HG02571 (cell line): ENCODE results near the gene FOLR3.
"Not testable (repeated sequence)": the region's sequence is repeated elsewhere in the genome, so short reads cannot be mapped to it uniquely, and the experiment has no call there.

ENCODE experiments used
- ATAC-seq: cut with Tn5 transposase; IDR thresholded peaks from one replicate; pipeline ENCODE4 v1.9.1; 2021; ENCODE audit warnings: mild to moderate bottlenecking, moderate library complexity; ENCODE audit not compliant: unreplicated experiment

The FOLR3 gene

GRCh38 chr11:72123117-72123653 lies 12.3 kb upstream of the FOLR3 start:
- ATAC-seq, result no peak

DNA sequence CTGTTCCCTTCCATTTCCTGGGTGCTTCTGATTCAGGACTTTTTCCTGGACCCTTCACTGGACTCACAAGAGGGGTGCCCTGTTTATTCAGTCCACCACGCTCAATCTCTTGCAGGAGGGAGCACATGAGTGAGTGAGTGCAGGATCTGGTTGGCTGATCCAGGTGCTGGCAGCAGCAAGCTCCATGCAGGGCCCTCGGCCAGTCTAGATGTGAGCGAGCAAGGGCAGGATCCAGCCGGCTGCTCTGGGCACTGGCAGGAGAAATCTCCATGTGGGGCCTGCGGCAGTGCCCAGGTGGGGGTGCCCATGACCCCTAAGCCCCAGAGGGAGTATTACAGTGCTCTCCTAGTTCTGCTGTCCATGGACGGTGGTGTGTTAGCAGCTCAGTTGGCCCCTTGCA lies 11.5 kb upstream of the FOLR3 start:
- no peak for ATAC-seq

DNA sequence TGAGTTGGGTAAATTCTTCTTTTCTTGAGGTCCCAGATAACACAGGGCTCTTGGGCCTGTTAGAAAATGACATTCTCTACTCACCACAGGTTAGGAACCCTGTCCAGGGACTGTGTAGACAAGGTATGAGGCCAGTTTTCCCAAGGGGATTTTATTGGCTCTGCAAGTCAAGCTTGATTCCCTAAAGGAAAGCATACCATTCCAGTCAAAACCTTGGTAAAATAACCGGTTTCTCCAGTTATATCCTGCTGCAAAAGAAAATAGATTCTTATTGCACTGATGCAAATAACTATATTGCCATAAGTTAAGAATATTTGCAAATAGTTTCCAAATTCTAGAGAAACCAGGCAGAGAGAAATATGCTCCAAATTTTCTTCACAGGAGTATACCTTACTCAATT lies 9.6 kb upstream of the FOLR3 start:
- no peak for ATAC-seq

DNA sequence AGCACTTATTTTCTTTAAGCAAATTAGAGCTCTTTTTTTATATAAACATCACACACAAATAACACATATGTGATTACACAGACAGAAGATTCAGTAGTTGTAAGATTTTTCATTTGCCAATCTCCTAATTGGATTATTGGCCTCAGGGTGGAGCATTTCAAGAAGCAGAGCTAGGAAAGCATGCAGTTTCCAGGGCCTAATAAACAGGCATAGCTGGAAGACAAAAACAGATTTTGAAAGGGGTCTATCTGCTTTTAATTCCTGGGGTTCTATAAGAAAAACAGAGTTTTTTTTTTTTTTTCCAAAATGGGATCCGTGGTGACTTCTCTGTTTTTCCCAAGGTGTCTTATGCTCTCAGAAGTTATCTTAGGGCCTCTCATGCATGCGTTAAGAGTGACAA lies 7.6 kb upstream of the FOLR3 start:
- no peak for ATAC-seq

DNA sequence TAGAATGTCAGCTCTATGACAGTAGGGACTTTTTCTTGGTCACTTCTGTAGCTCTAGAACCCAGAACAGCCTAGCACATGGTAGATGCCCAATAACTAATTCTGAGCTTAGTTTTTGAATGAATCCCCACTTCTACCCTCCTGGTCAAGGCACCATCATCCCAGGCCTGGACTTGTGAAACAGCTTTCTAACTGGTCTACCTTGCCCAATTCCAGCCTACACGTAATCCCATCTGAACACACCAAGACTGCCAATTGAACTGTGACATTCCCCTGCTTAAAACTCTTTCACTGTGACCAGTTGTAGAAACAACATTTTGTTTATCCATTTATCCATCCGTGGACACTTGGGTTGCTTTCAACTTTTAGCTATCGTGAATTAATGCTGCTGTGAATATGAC lies 6.1 kb upstream of the FOLR3 start:
- no peak for ATAC-seq

DNA sequence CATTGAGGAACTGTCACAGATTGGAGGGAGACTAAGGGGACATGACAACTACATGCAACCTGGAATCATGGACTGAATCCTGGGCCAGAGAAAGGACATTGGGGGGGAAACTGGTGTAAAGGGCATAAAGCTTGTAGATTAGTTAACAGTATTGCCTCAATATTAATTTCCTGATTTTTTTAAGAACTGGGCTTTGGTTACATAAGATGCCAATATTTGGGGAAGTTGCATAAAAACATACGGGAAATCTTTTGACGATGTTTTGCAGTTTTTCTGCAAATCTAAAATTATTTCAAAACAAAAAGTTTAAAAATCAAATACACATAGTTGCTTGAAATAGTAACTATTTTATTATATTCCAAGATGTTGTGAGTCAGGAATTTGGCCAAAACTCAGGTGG lies 2.9 kb upstream of the FOLR3 start:
- no peak for ATAC-seq

DNA sequence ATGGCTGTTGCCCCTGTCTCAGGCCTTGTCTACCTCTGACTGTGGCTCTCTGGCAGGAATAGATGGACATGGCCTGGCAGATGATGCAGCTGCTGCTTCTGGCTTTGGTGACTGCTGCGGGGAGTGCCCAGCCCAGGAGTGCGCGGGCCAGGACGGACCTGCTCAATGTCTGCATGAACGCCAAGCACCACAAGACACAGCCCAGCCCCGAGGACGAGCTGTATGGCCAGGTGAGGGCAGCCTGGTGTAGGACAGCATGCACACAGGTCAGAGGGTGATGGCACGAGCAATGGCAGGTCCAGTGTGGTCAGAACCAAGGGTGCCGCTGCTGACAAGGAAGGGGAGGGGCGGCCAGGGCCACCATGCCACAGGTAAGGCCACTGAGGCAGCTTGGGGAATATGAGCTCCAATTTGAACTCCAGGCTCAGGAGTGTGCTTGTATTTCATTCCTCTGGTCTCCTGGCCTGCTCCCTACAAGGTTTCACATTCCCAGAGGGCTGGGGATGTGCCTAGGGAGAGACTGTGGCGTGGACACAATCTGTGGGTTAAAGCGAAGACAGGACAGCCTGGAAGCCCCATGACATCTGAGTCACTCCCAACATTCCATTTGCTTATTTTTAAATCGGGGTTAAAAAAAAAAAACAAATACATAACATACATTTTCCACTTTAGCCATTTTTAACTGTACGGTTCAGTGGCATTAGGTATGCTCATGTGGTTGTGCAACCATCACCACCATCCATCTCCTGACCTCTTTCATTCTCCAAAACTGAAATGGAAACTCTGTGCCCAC lies 562 bp downstream of the FOLR3 start:
- ATAC-seq, result no peak

GRCh38 chr11:72136684-72137262 lies 1.2 kb downstream of the FOLR3 start:
- no peak for ATAC-seq

GRCh38 chr11:72138821-72139390 lies 3.4 kb downstream of the FOLR3 start:
- no peak for ATAC-seq

GRCh38 chr11:72139500-72139899 lies 4.0 kb downstream of the FOLR3 start:
- ATAC-seq, result no peak

DNA sequence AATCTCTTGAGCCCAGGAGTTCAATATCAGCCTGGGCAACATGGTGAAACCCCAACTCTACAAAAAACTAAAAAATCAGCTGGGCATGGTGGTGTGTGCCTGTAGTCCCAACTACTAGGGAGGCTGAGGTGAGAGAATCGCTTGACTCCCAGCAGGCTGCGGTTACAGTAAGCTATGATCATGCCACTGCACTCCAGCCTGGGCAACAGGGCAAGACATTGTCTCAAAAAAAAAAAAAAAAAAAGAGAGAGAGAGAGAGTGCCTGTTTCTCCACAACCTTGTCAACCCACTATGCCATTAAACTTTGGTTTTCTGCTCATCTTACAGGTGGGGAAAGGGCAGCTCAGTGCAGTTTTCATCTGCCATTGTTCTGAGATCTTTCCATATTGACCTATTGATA lies 5.1 kb downstream of the FOLR3 start:
- ATAC-seq, result no peak

DNA sequence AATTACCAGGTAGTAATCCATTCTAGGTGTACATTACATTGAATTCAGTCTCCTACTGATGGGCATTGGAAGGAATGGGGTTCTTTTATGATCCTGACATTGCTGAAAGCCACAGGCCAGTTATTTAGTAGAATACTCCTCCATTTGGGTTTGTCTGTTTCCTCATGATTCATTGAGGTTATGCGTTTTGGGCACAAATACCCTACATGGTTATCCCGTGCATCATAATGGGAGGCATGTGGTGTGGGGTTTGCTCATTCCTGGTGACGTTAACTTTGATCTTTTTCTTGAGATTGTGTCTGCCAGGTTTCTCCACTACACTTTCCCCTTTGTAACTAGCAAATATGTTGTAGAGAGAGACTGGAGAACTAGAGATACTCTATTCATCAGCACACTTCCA lies 5.5 kb downstream of the FOLR3 start:
- ATAC-seq, result no peak

- ATAC-seq, result not testable (repeated sequence)
These were observed 6.6 kb downstream of the FOLR3 start for GRCh38 chr11:72142086-72142485.

GRCh38 chr11:72142543-72142942 lies 7.0 kb downstream of the FOLR3 start:
- ATAC-seq, result not testable (repeated sequence)

DNA sequence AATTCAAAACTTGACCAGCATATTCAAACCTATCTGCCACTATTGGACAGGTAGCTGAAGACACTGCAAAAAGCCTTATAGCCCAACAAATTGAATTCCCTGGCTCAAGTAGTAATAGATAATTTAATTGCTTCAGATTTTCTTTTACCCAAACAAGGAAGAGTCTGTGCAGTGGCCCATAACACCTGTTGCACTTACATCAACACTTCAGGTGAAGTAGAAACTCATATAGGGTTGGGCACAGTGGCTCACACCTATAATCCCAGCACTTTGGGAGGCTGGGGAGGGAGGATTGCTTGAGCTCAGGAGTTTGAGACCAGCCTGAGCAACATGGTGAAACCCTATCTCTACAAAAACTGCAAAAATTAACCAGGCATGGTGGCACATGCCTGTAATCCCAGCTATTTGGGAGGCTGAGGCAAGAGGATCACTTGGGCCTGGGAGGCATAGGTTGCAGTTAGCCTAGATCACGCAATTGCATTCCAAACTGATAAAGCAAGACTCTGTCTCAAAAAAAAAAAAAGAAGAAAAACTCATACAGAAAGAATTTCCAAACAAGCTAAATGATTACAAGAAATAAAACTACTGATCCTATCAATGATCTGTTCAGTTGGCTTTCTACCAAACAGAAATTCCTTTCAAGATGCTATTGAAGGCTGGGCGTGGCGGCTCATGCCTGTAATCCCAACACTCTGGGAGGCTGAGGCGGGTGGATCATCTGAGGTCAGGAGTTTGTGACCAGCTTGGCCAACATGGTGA lies 9.5 kb downstream of the FOLR3 start:
- no peak for ATAC-seq

DNA sequence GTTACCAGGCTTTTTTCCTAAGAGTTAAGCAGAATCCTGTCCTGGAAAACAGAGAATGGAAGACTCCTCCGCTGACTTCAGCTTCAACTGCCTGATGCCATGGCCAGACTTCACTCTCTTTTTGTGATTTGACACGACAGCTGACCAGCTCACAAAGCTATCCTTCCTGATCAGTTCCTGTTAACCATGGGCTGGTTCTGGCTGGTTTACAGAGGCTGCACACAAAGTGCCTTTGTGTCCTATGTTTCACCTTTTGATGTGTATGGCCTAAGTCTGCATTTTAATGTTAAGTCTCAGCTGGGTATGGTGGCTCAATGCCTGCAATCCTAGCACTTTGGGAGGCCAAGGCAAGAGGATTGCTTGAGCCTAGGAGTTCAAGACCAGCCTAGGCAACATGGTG lies 11.1 kb downstream of the FOLR3 start:
- ATAC-seq, result no peak

GRCh38 chr11:72150882-72151281 lies 15.4 kb downstream of the FOLR3 start:
- no peak for ATAC-seq

DNA sequence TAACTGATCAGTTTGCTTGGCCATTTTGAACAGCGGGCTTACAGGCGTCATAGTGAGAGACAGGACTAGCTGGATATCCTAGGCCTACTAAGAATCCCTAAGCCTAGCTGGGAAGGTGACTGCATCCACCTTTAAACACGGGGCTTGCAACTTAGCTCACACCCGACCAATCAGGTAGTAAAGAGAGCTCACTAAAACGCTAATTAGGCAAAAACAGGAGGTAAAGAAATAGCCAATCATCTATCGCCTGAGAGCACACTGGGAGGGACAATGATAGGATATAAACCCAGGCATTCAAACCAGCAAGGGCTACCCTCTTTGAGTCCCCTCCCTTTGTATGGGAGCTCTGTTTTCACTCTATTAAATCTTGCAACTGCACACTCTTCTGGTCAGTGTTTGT lies 18.3 kb downstream of the FOLR3 start:
- ATAC-seq, result not testable (repeated sequence)

DNA sequence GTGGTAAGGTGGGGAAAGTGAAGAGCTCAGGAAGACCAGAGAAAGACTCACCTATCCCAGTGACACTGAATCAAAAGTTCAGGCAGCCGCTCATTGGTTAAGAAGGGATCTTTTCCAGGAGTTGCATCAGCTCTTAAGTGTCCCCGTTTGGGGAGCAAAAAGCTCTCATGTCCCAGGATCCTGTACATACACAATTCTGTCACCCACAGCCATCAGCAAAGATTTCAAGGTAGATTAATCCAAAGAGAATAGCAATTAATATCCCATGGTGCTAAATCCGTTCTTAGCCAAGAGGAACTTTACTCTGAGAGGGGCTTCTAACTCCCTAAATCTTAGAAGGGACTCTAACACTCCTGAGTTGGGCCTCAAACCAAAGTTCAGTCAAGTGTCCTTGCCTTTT lies 19.3 kb downstream of the FOLR3 start:
- no peak for ATAC-seq

- ATAC-seq, result no peak
These were observed 20.2 kb downstream of the FOLR3 start for GRCh38 chr11:72155751-72156150.

- ATAC-seq, result no peak
These were observed 21.6 kb downstream of the FOLR3 start for GRCh38 chr11:72157131-72157530.
